ACHN (cell line): ENCODE results near the gene CTNNA2.
A peak's percentile ranks its signal among the peaks of the same experiment; 100 is the strongest.

Source experiments
- DNase-seq: peaks from one replicate; pipeline ENCODE4 v3.0.0-alpha.2; 2015
- in situ Hi-C: cut with HindIII; loops from 2 replicates; pipeline ENCODE4 v1.10.0; 2017; ENCODE audit warnings: low sequenced_read_pairs, low pct_ligation_motif_present, low pct_unique_long_range_greater_than_20kb

The CTNNA2 gene

DNA sequence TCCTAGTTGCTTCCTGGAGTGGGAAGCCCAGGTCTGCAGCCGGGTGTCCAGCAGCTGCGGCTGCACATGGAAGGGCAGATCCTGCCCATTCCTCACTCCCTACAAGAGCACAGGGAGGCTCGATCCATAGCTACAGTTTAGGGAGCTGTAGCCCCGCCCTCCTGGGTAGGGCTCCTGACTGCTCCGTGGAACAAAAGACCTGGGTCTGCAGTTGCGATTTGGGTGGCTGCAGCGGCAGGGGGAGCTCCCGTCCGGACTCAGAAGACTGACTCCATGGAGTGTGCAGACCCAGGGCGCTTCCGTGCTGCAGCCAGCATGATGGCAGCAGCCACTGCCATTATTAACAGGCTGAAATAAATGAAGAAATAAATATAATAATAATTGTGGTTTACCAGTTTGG lies 157.3 kb downstream of the CTNNA2 start:
- in situ Hi-C loops: no loop called here
- no peak for DNase-seq

DNA sequence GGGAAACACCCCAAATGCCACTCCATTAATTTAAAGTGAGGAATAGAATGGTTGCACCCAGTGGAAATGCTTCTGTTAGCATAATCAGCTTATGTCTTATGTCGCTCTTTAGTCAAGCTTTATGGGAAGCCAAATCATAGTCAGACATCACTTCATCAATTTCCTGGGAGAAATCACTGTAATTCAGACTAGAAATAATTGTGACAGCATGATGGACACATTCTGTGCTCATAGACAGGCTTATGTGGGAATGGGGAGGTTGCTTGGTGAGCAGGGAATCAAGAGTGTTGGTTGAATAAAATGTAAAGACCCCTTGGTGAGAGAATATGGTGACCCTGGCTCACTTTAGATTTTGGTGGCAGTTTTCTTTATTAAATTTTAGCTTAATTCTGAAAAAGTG lies 174.0 kb downstream of the CTNNA2 start:
- no peak for DNase-seq
- in situ Hi-C loops: no loop called here

DNA sequence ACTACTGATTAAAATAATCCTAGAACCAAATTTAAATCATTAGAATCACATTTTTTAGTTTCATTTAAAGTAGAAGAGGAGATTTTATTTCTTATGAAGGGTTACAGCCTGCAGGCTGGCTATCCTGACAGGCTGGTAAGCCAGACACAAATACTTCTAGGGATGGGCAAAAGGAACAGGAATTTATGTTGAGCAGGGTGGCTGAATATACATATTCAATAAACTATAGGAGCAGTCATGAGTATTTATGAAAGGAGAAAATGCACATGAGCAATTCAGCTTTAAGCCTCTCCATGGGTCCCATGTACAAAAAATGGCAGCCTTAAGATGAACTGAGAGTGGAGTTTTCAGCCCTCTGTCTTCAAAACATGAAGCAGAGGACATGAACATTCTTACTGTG lies 182.4 kb downstream of the CTNNA2 start:
- no peak for DNase-seq
- in situ Hi-C loops: no loop called here

DNA sequence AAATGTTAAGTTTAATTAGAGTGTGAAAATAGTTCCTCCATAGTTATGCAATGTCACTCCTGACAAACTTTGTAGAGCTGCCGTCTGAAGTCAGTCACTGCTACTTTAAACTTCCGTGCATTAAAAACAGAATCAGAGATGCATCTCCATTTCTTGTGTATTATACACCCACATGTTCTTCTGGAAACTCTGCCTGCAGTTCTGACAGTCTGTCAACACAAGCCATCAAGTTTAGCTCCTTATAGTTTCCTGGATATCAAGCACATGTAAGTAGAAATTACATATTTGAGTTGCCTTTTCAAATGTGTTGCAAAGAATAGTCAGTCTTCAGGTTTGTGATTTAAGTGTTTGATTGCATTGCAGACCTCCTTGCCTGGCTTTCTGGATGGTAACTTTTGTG lies 184.3 kb downstream of the CTNNA2 start:
- in situ Hi-C loops: no loop called here
- DNase-seq: no peak

DNA sequence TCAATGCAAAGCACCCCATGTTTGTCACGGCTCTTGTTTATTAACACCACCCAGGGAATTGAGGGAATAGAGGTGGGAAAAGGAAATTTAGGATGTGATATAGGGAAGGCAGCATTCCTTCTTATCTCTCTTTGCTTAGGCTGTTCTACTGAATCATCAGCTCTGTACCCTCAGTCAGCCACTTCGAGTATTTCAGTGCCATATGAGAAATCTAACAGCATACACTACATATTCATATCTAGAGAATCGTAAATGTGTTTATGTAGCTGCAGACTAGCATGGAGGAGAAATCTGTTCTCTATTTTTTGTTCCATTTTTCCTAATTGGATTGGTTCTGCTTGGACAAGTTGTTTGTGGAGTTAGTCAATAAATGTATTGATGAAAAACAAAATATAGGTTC lies 187.8 kb downstream of the CTNNA2 start:
- DNase-seq: no peak
- in situ Hi-C loops: no loop called here

DNA sequence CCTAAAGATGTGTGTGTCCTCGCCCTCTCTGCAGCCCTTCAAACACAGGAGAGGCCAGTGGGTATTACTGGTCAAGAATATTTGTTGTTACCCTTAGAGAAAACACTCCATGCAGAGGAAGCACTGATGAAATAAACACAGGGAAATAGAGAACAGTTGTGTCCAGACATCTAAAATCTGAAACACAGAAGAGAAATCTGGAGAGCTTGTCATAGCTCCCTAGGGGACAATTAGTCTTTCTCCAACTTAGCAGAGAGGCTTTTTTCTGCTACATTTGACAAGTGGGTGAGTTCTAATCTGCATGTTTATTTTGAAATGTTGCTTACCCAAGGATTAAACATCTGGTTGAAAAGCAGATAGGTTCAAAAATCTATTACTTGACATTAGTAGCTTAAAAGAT lies 190.1 kb downstream of the CTNNA2 start:
- DNase-seq: no peak
- in situ Hi-C loops: no loop called here

DNA sequence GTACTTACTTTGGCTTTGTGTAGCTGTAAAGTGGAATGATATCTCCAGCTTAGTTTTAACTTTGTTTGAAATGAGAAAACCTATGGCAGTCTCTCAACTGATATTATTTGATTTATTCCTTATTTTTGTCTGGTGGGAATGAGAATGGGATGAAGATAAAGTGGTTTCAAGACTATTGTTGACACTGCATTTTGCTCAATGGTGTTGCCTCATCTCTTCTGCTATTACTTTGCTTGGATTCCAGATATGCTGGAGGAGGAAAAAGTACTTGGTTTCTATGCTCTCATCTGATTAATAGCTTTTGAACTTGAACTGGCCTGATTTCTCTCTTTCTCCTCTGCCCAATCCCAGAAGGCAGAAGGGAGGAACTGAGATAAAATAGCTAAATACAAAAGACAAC lies 198.2 kb downstream of the CTNNA2 start:
- in situ Hi-C loops: no loop called here

DNA sequence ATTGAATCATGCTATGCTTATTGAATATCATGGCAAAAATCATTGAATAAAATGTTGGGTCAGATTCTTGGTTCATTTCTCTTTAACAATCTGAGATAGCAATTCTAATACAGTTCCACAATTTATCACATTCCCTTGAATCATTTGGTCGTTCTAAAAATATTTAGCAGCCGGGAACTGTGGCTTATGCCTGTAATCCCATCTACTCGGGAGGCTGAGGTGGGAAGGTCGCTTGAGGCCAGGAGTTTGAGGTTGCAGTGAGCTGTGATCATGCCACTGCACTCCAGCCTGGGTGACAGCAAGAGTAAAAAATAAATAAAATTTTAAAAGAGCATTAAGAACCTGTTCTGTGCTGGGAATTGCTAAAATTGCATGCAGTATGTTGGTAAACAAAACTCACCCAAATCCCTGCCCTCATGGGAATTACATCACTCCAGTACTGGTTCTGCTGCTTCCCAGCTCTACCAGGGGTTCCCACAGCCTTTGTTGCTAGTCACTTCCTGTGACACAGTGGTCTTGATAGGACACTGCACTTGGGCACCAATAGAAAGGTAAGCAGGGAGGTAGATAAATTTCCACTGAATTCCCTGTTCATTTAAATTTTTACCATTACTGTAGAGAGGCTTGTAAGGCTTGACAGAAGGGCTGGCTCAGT lies 200.4 kb downstream of the CTNNA2 start:
- no peak for DNase-seq
- in situ Hi-C loops: no loop called here

More for the DNA sequence above, 198.2 kb downstream of the CTNNA2 start:
- no peak for DNase-seq

DNA sequence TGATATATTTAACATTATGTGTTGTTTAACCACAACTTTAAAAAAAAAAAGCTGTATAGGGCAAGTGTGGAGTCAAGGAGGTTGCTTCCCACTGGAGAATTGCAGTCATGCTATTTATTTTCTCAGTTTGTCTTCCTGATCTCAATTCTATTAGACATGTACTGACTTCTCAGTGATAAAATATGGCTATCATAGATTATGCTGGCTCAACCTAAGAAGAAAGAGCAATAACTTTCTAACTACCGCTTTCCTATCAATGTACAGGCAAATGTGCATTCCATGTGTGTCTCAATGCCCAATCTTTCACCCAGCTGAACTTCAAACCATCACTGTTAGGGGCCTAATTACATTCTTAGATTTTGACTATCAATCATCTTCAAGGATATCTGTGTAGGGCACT lies 201.4 kb downstream of the CTNNA2 start:
- in situ Hi-C loops: no loop called here
- DNase-seq: no peak

DNA sequence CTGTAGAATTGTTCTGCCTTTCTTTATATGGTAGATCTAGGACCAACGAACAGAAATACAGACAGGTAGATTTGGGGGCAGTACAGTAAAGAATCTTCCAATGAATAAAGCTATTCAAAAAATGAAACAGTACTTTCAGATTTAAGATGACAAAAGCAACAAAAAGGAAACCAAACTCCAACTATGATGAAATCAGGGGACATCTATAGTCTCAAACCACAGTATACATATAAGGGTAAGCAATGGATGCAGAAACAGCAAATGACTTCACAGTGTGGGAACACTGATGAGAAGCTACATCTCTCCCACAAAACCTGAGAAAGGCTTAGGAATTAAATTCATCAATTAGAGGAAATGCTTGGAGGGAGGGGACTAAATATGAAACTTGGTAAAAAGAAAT lies 202.5 kb downstream of the CTNNA2 start:
- in situ Hi-C loops: no loop called here
- DNase-seq: no peak

DNA sequence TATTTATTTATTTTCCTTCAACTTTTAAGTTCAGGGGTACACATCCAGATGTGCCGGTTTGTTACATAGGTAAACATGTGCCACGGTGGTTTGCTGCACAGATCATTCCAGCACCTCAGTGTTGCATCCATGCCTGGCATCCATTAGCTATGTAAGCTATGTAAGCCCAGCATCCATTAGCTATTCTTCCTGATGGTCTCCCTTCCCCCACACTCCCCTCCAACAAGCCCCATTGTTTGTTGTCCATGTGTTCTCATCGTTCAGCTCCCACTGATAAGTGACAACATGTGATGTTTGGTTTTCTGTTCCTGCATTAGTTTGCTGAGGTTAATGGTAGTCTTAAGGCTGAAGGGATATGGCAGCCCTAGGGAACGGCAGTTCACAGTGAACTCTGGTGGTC lies 203.4 kb downstream of the CTNNA2 start:
- no peak for DNase-seq
- in situ Hi-C loops: no loop called here

DNA sequence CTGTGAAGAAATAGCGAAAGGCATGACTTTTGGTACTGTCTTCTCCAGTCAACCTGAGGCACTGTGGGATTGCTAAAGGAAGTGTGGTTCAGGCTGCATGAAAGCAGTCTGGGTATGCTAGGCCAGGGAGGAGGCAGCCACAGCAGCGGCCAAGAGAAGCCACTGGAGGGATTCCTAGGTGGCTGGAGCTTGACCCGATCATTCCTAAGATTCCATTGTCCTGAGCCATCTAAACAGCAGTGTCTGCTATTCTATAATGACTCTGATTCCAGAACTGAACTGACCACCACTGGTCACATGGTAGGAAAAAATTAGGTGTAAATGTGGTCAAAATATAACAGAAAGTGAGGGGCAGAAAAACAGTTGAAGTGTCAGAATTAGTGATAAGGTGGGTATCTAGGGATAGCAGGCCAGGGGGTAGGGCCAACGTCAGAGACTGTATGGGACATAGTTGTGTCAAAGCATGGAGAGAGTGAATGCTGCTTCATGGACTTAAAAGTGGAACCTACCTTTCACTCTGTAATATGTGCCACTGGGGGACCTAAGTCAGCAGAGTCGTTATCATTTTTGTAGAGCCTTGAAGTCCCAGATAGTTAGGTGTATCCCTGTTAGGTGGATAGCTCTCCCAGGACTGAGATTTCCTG lies 204.6 kb downstream of the CTNNA2 start:
- in situ Hi-C loops: no loop called here
- DNase-seq: peak; percentile 98

DNA sequence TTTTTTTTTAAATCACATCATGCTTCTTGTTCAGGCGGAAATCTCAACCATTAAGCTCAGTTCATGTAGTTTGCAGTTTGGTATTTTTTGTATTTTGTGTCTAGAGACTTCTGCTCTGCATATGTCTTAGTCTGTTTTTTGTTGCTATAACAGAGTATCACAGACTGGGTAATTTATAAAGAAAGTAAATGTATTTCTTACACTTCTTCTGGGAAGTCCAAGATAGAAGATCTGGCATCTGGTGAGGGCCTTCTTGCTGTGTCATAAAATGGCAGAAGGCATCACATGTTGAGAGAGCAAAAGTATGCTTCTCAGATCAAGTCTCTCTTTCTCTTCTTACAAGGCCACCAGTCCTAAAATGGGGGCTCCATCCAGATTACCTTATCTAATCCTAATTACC lies 208.2 kb downstream of the CTNNA2 start:
- in situ Hi-C loops: no loop called here

DNA sequence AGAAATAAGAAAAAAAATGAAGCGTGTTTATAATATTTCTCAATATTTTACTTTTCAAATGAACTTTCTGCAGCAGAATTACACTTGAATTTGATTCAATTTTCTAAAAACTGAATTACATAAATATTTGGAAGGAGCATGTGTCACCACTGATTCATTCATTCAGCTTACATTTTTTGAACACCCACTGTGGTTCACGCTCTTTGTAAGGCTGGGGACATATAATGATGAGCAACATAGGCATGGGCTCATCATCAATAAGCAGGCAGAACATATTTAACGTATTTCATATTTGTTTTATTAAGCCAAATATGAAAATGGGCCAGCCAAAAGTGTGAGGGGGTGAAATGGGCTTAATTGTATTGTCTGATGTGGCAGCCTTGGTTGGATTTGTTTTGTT lies 209.1 kb downstream of the CTNNA2 start:
- DNase-seq: no peak
- in situ Hi-C loops: no loop called here

More for the DNA sequence above, 208.2 kb downstream of the CTNNA2 start:
- DNase-seq: no peak

DNA sequence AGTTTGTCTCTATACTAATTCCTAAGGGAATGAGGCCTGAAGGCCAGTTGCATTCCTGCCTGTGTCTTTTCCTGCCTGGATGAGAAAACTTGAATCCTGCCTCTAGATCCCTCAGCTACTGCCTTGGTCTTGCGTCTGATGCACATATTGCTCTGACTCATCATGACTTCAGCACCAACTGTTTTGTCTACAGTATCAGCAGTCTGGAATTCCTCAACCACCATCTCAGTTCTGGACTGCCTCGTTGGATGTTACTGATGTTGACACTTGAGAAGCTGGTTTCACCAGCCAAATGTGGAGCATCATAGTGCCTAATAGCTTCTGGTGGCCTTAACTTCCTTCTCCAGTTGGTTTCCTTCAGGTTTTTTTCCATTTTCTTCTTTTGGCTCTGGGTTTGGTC lies 211.0 kb downstream of the CTNNA2 start:
- in situ Hi-C loops: no loop called here
- peak; percentile 92 for DNase-seq

DNA sequence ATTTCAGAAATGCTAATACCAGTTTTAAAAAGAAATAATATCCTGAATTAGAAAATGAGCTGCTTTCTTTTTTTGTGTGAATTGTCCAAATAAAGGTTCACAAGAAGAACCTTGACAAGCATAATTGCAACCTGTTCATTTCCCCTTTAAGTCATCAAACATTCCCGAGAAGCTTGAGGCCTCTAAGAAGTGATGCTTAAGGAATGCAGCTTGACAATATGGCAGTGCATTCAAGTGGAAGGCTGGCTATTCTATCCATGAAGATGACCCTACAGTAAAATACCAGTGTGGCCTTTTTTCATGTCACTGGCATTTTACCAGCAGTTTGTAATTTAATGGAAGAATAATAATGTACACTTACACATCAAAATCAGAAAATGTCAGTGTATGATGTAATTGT lies 216.7 kb downstream of the CTNNA2 start:
- in situ Hi-C loops: no loop called here
- DNase-seq: no peak

DNA sequence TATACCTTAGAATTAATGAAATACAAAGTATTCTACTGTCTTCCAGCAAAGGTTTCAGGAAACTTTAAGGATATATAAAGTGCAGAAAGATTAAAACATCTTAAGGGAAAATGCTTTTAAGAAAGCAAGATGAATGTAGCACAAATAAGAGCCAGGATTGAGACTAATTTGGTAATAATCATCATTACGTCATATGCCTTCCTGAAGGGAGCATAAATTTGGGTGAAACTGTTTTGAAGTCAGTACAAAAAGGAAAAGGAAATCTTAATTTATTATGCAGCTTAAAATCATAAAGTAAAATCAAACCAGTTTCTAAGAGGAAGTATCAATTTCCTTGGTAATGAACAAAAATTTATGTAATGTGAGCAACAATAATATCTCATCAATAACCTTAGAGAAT lies 221.7 kb downstream of the CTNNA2 start:
- in situ Hi-C loops: no loop called here

DNA sequence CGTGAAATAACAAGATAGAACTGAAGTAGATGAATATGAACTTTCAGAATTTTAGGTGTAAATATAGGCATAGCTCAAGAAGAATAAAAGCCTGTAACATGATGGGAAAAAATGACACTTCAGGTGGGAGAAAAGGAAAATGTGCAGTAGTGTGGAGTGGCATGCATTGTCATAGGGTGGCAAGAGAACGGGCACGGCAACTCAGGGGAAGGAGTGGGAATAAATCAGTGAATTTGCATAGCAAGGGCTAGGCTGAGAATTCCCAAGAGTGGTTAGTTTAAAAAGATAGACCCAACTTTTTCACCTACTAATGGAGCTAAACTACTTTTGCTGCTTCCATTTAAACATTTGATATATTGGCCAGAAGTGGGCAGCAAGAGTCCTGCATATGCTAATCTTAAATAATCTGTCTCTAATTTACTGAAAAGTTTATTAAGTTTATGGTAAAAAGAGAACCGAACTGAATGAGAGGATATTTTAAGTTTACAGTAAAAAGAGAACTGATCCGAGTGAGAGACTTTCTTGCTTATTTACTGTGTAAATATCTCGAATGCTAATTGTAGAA lies 228.1 kb downstream of the CTNNA2 start:
- in situ Hi-C loops: no loop called here
- no peak for DNase-seq

More for the DNA sequence above, 221.7 kb downstream of the CTNNA2 start:
- no peak for DNase-seq

DNA sequence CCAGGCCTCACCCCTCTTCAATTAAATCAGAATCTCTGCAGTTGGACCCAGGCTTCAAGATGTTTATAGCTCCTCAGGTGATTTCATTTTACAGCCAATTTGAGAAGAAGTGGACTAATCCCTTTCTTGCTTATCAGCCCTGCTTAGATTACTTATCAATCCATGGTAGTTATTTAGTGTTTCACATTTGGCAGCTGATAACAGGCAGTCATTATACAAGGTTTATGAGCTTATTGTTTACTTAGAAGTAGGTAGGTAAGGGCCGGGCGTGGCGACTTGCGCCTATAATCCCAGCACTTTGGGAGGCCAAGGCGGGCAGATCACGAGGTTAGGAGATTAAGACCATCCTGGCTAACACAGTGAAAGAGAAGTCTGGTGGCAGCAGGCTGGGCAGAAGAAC lies 237.5 kb downstream of the CTNNA2 start:
- DNase-seq: no peak
- in situ Hi-C loops: no loop called here

DNA sequence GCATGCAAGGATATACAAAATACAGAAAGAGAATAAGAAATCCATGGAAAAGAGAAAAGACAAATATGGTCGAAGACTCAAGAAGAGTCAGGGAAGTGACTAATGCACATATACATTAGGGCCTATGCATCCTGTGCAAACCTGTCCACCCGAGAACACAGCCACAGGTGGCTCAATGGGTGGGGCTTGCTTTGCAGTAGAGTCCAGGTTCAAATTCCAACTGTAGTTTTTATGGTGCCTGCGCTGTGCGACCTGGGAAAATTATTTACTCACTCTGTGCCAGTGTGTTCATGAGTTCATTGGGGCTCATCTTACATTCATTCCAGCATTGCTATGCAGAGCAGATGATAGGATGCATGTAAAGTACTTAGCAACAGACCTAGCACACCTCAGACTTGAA lies 244.7 kb downstream of the CTNNA2 start:
- in situ Hi-C loops: no loop called here
- no peak for DNase-seq
